ENCODE data around the gene ARHGEF28. TPM values are rescaled to one million over a fixed set of nuclear protein-coding genes. Genes with fewer than 3 reads are reported as not detected.

Gene ARHGEF28
- total and polyA plus RNA-seq, 2 of the 4 experiments (the other 2 are of a cell fraction): 3.6 to 16.0 TPM

GRCh38 chr5:73702534-73702933 lies 76.5 kb downstream of the ARHGEF28 start:
- H4K5ac ChIP-seq (ENCODE audit: low read depth, low read length): no peak overlapping the region
- WGBS, 2 experiments (ENCODE audit: extremely low coverage in 2 of 2, insufficient read length in 1 of 2): no CpG with 5 or more reads among the region's 1 CpG
- intact Hi-C loops (cut with micrococcal nuclease) (no loop called here), in situ Hi-C loops (cut with MboI; ENCODE audit: low sequenced_read_pairs) (no loop called here), dilution Hi-C loops (cut with HindIII; ENCODE audit: low sequenced_read_pairs, unreplicated experiment) (no loop called here)
- H3K4ac ChIP-seq (ENCODE audit: low read depth, low read length): no peak overlapping the region
- H3K9me1 ChIP-seq (ENCODE audit: insufficient read depth, low read length): peaks cover 13% of the 10 kb centered on the region
- no peak overlapping the region for H3K56ac ChIP-seq (ENCODE audit: extremely low read depth, insufficient read depth, low read length)
- peaks cover 2% of the 10 kb centered on the region; the same call in 1 of the 2 replicates for H3K4me1 ChIP-seq (ENCODE audit: control insufficient read depth, insufficient read depth, low read length)
- no peak overlapping the region for H3K14ac ChIP-seq (replicated peaks; ENCODE audit: low read depth, low read length)
- no peak overlapping the region for H2AFZ ChIP-seq (replicated peaks; ENCODE audit: low read length, poor library complexity)
- H3K4me3 ChIP-seq (ENCODE audit: insufficient read depth, low read depth, low read length): no peak overlapping the region
- no peak overlapping the region for H4K8ac ChIP-seq (ENCODE audit: low read depth in 2 of 2, low read length in 2 of 2)
- H2BK15ac ChIP-seq (ENCODE audit: low read depth, low read length): no peak overlapping the region
- no peak overlapping the region for H2BK5ac ChIP-seq (ENCODE audit: low read depth, low read length, poor library complexity, severe bottlenecking)
- H3K9me3 ChIP-seq (ENCODE audit: control insufficient read depth, insufficient read depth, low read length): no peaks in the 10 kb centered on the region
- no peak for DNase-seq
- ChIA-PET POLR2A (ENCODE audit: unreplicated experiment) (no interaction called here), CTCF (no interaction called here)
- no peak overlapping the region for H4K91ac ChIP-seq (ENCODE audit: insufficient read depth, low read depth, low read length)
- H2AK5ac ChIP-seq (ENCODE audit: low read depth, low read length): no peak overlapping the region
- H2BK120ac ChIP-seq (ENCODE audit: low read depth, low read length): no peak overlapping the region
- no peak overlapping the region for H3K18ac ChIP-seq (ENCODE audit: low read depth, low read length)
- H4K20me1 ChIP-seq (ENCODE audit: insufficient read depth, low read length): no peaks in the 10 kb centered on the region
- H3K79me1 ChIP-seq (ENCODE audit: low read depth in 1 of 2, low read length in 2 of 2): peaks cover 2 to 56% of the 10 kb centered on the region in 2 experiments; a peak in 3 of 4 replicates
- H3K23ac ChIP-seq (ENCODE audit: low read depth, low read length): no peak overlapping the region
- ATAC-seq (ENCODE audit: low read depth): no peak
- no peak overlapping the region for H3K27ac ChIP-seq (ENCODE audit: insufficient read depth, low read length)
- TF ChIP-seq FOS (IDR thresholded peaks at IDR 0.05; ENCODE audit: low read depth, low read length) (no peak), RCOR1 (IDR thresholded peaks at IDR 0.05; ENCODE audit: insufficient replicate concordance, low read length) (no peak), MAFK (IDR thresholded peaks at IDR 0.05; ENCODE audit: low read depth, low read length) (no peak), RAD21 (IDR thresholded peaks at IDR 0.05; ENCODE audit: low read length) (no peak), BHLHE40 (IDR thresholded peaks at IDR 0.05; ENCODE audit: low read depth, low read length) (no peak), POLR2A (IDR thresholded peaks at IDR 0.05; ENCODE audit: low read depth, low read length) (no peak)
- TF ChIP-seq, protein P1, sequence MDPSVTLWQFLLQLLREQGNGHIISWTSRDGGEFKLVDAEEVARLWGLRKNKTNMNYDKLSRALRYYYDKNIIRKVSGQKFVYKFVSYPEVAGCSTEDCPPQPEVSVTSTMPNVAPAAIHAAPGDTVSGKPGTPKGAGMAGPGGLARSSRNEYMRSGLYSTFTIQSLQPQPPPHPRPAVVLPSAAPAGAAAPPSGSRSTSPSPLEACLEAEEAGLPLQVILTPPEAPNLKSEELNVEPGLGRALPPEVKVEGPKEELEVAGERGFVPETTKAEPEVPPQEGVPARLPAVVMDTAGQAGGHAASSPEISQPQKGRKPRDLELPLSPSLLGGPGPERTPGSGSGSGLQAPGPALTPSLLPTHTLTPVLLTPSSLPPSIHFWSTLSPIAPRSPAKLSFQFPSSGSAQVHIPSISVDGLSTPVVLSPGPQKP (IDR thresholded peaks at IDR 0.05; ENCODE audit: borderline replicate concordance, low read depth, low read length): no peak
- H3K27me3 ChIP-seq (ENCODE audit: control insufficient read depth, insufficient read depth, low read length): no peaks in the 10 kb centered on the region
- H2BK20ac ChIP-seq (ENCODE audit: low read depth, low read length): no peak overlapping the region
- H3K4me2 ChIP-seq (ENCODE audit: low read depth, low read length): no peak overlapping the region
- H3K36me3 ChIP-seq (ENCODE audit: control insufficient read depth, insufficient read depth, low read length): no peaks in the 10 kb centered on the region
- H3K9ac ChIP-seq (ENCODE audit: low read depth, low read length): no peak overlapping the region
- no peak overlapping the region for H2AK9ac ChIP-seq (replicated peaks; ENCODE audit: low read depth, low read length, poor library complexity)
- no TSS peak for BruUV-seq (replicated peaks)
